PFSK-1 (cell line): Measurements from ENCODE around the gene MRPL50.

ENCODE experiments used
- FOXP2 ChIP-seq: optimal IDR thresholded peaks from 2 replicates; pipeline ENCODE3; 2011; ENCODE audit warnings: borderline replicate concordance, control low read depth, inconsistent platforms; ENCODE audit not compliant: insufficient read depth; ENCODE audit errors: extremely low read length, extremely low read depth
- POLR2AphosphoS5 ChIP-seq: IDR thresholded peaks from 2 replicates; pipeline ENCODE4 v1.6.1; 2012; ENCODE audit warnings: low read depth, mild to moderate bottlenecking, control low read depth, low read length, moderate library complexity
- REST ChIP-seq, 2 experiments: IDR thresholded peaks; 2 replicates each; pipeline versions ENCODE4 v1.6.1 to v1.8.0; 2011 to 2012; ENCODE audit warnings: low read depth in 2 of 2, low read length in 2 of 2, control low read depth in 1 of 2, inconsistent platforms in 1 of 2, mild to moderate bottlenecking in 1 of 2, moderate library complexity in 1 of 2; ENCODE audit not compliant: insufficient read depth in 1 of 2
- SIN3A ChIP-seq: IDR thresholded peaks from 2 replicates; pipeline ENCODE4 v1.6.1; 2012; ENCODE audit warnings: mild to moderate bottlenecking, low read length, moderate library complexity, borderline replicate concordance; ENCODE audit not compliant: insufficient read depth
- TAF1 ChIP-seq: IDR thresholded peaks from 2 replicates; pipeline ENCODE4 v1.6.1; 2012; ENCODE audit warnings: low read length, control low read depth, borderline replicate concordance; ENCODE audit not compliant: insufficient read depth

The MRPL50 gene

GRCh38 chr9:101342595-101342994 is 55.8 kb downstream of the MRPL50 start:
- TF ChIP-seq TAF1 (no peak), FOXP2 (no peak), SIN3A (no peak), REST (IDR thresholded peaks at IDR 0.05; ENCODE audit: insufficient read depth in 1 of 2, low read depth in 2 of 2, low read length in 2 of 2) (no peak), POLR2AphosphoS5 (no peak)

- TF ChIP-seq TAF1, result no peak
- no peak for TF ChIP-seq POLR2AphosphoS5
- no peak for TF ChIP-seq SIN3A
- TF ChIP-seq REST (IDR thresholded peaks at IDR 0.05; ENCODE audit: insufficient read depth in 1 of 2, low read depth in 2 of 2, low read length in 2 of 2), result no peak
- TF ChIP-seq FOXP2, result no peak
These were observed 56.5 kb downstream of the MRPL50 start for GRCh38 chr9:101341958-101342357.
